ENCODE measurements around the gene ABL1.

GRCh38 chr9:130857864-130858738, 23.0 kb downstream of the ABL1 start:
- TF ChIP-seq CTCF (conservative IDR thresholded peaks at IDR 0.05; ENCODE audit: low read length) (no peak), EZH2phosphoT487 (IDR thresholded peaks at IDR 0.05; ENCODE audit: borderline replicate concordance) (no peak)
